DMS 273 treated with DMSO at 0.1 percent for 48 hours (cell line): ENCODE data around the gene SLC25A25.
A peak's percentile ranks its signal among the peaks of the same experiment; 100 is the strongest.
"Not testable (repeated sequence)": the region's sequence is repeated elsewhere in the genome, so short reads cannot be mapped to it uniquely, and the experiment has no call there.

ENCODE experiments used
- DNase-seq: peaks from one replicate; lab custom pipeline; 2025; lab: John Stamatoyannopoulos, UW

SLC25A25 gene

DNA sequence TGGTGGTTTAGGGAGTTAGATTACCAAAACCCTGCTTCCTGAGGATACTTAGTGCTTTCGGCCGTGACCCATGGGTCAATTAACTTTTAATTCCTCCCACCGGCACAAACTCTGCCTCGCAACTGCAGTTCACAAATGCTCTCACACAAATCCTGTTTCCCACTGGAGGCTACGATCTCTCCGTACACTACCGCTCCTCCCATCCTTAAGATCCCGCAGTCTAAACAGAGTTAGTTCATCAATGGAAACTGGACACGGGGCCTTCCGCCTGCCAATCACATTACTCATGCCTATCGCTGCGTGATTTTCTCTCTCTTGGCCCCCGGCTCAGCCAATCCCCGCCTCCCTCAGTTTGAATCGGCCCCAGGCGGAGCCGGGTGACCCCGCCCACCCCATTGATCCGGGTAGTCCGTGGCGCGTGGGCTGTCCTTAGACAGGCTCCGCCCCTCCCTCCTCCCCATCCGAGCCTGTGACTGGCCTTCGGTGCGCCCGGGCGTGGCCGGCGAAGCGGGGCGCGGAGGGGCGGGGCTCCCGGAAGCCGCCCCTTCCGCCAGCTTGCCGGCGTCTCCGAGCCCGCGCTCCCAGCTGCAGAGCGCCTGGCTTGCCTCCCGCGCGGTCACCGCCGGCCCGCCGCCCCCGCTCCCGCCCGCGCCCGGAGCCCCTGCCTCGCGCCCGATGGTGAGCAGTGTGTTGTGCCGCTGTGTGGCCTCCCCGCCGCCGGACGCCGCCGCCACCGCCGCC is at the start of gene SLC25A25:
TSS of gene SLC25A25 (plus strand) at position 588 of the 741 bp plus-strand sequence. CDS start at position 676, 88 bp downstream.
- DNase-seq: peak; percentile 98

GRCh38 chr9:128020692-128021091 is 47.3 kb upstream of the SLC25A25 start:
- DNase-seq: no peak

GRCh38 chr9:128021098-128021497 is 46.9 kb upstream of the SLC25A25 start:
- no peak for DNase-seq

GRCh38 chr9:128022886-128023285 is 45.1 kb upstream of the SLC25A25 start:
- DNase-seq: no peak

DNA sequence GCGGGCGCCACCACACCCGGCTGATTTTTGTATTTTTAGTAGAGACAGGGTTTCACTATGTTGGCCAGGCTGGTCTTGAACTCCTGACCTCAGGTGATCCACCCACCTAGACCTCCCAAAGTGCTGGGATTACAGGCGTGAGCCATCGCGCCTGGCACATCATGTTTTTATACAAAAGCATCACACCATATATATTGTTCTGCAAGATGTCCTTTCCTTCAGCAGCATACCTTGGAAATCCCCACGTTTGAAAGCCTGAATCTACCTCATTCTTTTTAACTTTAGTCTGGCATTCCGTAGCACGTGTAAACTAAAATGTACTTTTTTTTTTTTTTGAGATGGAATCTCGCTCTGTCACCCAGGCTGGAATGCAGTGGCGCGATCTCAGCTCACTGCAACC is 44.4 kb upstream of the SLC25A25 start:
- not testable (repeated sequence) for DNase-seq

- no peak for DNase-seq
Observed at GRCh38 chr9:128024761-128025308, 43.2 kb upstream of the SLC25A25 start.

GRCh38 chr9:128025736-128026135 is 42.3 kb upstream of the SLC25A25 start:
- DNase-seq: no peak

DNA sequence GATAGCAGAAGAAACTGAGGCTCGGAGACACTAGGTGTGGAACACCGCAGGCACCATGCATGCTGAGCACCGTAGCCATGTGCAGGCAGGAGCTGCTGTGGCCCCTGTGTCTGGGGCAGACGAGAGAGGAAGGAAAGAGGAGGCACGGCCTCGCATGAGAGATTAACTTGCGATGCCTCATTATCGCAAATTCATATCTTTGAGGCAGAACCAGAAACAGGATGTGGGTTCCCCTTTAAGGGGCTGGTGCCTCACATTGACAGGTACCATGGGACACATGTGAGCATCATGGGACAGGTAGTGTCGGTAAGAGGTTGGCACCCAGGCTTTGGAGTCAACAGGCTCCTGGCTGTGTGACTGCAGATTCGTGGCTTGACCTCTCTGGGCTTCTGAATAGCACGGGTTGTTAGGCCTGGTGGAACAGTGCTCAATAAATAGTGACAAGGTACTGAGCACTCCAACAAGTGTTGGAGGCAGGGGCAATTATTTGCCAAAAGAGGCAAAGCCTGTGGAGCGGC is 41.7 kb upstream of the SLC25A25 start:
- no peak for DNase-seq

- no peak for DNase-seq
Observed at GRCh38 chr9:128026773-128027541, 41.1 kb upstream of the SLC25A25 start.

- no peak for DNase-seq
Observed at GRCh38 chr9:128027705-128028104, 40.3 kb upstream of the SLC25A25 start.

DNA sequence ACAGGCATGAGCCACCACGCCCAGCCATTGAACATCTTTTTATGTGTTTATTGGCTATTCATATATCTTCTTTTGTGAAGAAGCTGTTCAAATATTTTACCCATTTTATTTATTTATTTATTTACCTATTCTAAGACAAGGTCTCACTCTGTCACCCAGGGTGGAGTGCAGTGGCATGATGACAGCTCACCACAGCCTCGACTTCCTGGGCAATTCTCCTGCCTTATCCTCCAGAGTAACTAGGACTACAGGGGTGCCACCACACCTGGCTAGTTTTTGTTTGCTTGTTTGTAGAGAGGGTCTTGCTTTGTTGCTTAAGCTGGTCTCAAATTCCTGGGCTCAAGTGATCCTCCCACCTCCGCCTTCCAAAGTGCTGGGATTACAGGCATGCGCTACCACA is 34.4 kb upstream of the SLC25A25 start:
- no peak for DNase-seq

DNA sequence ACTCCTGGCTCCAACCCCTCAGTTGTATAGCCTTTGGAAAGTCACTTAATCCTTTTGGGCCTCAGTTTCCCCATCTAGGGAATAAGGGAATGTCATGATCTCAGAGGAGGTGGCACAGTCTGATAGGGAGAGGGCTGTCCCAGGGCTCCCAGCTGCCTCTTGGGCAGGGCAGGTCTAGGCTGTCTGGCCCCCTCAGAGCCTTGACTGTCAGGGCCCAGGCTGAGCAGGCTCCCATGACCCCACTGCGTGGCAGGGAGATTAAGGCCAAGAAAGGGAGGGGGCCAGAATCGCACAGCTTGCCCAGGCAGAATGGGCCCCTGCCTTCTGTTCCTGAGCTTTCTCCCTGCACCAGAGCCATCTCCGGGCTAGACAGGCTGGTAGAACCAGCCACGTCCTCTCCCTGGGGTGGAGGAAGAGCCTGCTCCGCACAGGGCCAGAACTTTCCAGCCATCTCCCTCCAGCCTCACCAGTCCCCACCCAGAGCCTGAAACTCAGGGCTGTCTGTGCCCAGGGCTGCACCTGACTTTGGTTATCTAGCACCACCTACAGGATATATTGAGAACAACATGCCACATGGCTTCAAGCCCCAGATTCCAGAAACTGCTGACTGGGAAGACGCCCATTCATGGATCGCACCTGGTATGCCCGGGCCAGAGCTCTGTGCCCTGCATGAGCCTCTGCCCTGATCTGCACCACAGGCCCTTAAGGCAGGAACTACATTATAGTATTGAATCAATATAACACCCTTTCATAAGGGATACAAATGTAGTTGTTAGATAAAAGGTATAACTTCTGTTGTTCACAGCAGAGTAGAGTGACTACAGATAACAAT is 33.0 kb upstream of the SLC25A25 start:
- DNase-seq: peak; percentile 18

DNA sequence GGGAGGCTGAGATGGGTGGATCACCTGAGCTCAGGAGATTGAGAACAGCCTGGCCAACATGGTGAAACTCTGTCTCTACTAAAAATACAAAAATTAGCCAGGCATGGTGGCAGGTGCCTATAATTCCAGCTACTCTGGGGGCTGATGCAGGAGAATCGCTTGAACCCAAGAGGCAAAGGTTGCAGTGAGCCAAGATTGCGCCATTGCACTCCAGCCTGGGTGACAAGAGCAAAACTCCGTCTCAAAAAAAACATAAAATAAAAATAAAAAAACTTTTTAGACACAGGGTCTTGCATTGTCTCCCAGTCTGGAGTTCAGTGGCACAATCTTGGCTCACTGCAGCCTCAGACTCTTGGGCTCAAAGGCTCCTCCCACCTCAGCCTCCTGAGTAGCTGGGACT is 31.5 kb upstream of the SLC25A25 start:
- DNase-seq: not testable (repeated sequence)

- DNase-seq: not testable (repeated sequence)
Observed at GRCh38 chr9:128040783-128041182, 27.2 kb upstream of the SLC25A25 start.

DNA sequence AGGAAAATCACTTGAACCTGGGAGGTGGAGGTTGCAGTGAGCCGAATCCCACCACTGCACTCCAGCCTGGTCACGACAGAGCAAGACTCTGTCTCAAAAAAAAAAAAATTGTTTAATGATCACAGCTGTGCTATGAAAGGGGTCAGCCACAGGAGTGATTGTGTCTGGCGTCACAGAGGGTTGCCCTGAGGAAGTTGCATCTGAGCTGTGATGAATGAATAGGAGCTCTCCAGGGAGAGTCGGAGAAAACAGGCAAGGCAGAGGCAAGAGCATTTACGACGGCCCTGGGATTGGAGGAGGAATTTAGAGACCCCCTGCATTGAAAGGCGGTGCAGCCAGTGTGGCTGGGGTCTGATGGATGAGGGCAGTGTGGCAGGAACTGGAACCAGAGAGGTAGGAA is 26.0 kb upstream of the SLC25A25 start:
- DNase-seq: no peak

DNA sequence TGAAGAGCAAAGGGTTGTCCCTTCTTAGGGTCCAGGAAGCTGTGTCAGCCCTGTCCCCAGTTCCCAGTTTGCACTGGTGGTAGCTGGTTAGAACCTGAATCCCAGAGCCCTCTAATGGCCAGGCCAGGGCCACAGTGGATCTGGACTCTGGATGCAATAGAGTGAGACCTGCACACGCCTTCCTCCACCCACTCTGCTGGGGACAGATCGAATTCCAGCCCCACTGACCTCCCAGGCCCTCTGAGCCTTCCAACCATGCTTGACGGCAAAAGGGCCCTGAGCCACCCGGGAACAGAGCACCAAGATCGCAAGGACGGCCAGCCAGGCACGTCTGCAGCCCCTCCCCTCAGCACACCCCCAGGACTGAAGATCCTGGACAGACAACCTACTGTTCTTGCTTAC is 24.6 kb upstream of the SLC25A25 start:
- DNase-seq: no peak

- DNase-seq: not testable (repeated sequence)
Observed at GRCh38 chr9:128045409-128045808, 22.6 kb upstream of the SLC25A25 start.

DNA sequence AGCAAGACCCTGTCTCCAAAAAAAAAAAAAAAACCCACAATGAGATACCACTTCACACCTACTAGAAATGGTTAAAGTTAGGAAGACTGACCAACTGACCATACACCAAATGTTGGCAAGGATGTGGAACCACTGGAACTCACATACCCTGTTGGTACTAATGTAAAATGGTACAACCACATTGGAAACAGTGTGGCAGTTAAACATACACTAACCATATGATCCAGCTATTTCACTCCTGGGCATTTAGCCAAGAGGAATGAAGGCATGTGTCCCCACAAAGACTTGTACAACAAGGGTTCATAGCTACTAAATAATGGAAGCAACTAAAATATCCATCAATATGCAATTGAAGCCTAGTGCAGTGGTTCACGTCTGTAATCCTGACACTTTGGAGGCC is 22.2 kb upstream of the SLC25A25 start:
- DNase-seq: no peak

DNA sequence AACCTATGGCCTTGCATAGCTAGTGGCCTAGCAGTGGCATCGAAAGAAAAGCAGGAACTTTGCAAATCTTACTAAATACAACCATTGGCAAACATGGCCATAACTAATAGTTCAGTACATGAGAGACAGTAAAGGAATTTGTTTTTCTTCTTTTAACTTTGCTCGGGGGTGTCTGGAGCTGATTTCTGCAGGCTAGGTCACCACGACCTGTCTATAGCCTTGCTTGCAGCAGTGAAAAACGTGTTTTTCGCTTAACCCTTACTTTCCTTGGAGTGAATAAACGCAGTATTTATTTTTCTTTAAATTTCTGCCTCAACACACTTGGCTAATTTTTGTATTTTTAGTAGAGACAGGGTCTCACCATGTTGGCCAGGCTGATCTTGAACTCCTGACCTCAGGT is 20.8 kb upstream of the SLC25A25 start:
- no peak for DNase-seq

- DNase-seq: no peak
Observed at GRCh38 chr9:128048663-128049062, 19.4 kb upstream of the SLC25A25 start.

- no peak for DNase-seq
Observed at GRCh38 chr9:128049843-128050242, 18.2 kb upstream of the SLC25A25 start.
